Activated B cell treated with CpG ODN at 0.5 μM for 24 hours (primary cell): ENCODE measurements around the gene TBATA. TPM values are rescaled to one million over a fixed set of nuclear protein-coding genes. Genes with fewer than 3 reads are reported as not detected.

Source experiments
- ATAC-seq: fragments of 200-7000 bp; cut with Tn5 transposase; one replicate; pipeline ENCODE4 v1.10.0; 2021; ENCODE audit warnings: low read depth, mild to moderate bottlenecking, moderate library complexity
- CTCF ChIA-PET: fragments of 350-600 bp; sonication (Branson Sonifier 250); formaldehyde crosslinking; loops from one replicate; lab custom pipeline; 2021; ENCODE audit warnings: antibody characterized with exemption; lab: Charles Lee
- POLR2A ChIA-PET: fragments of 350-600 bp; sonication (Branson Sonifier 250); formaldehyde crosslinking; loops from one replicate; lab custom pipeline; 2021; ENCODE audit warnings: antibody characterized with exemption; lab: Charles Lee
- DNase-seq: peaks from one replicate; pipeline ENCODE4 v3.0.0; 2022
- H3K27ac Mint-ChIP-seq: one replicate; pipeline ENCODE4 v1.8.0; 2020; ENCODE audit warnings: mixed read lengths
- H3K27me3 Mint-ChIP-seq: one replicate; pipeline ENCODE4 v1.8.0; 2021; ENCODE audit warnings: mixed read lengths
- H3K36me3 Mint-ChIP-seq: one replicate; pipeline ENCODE4 v1.8.0; 2021; ENCODE audit warnings: low read depth, mixed read lengths
- H3K4me1 Mint-ChIP-seq: one replicate; pipeline ENCODE4 v1.8.0; 2021; ENCODE audit warnings: mixed read lengths
- H3K4me3 Mint-ChIP-seq: one replicate; pipeline ENCODE4 v1.8.0; 2020; ENCODE audit warnings: mild to moderate bottlenecking, mixed read lengths
- H3K9me3 Mint-ChIP-seq: one replicate; pipeline ENCODE4 v1.8.0; 2020; ENCODE audit warnings: mixed read lengths
- CTCF ChIP-seq: fragments of 200-600 bp; IDR thresholded peaks from one replicate; pipeline ENCODE4 v1.8.0; 2022; ENCODE audit warnings: antibody characterized with exemption, mild to moderate bottlenecking
- intact Hi-C: fragments of 100-400 bp; cut with micrococcal nuclease; formaldehyde crosslinking; loops from one replicate; pipeline ENCODE4 v1.15.1; 2024
- total RNA-seq: library from RNA; stranded (reverse); gene quantifications from 2 replicates; pipeline ENCODE4 v1.2.3, GENCODE V29; 2022

TBATA gene
- total RNA-seq, 1 donor from 2014 or later, result not detected

- POLR2A ChIA-PET, result no interaction called here
- Mint-ChIP-seq H3K4me3 (no peak overlapping the region), H3K9me3 (no peaks in the 10 kb centered on the region), H3K27me3 (no peaks in the 10 kb centered on the region), H3K27ac (no peak overlapping the region), H3K4me1 (no peaks in the 10 kb centered on the region), H3K36me3 (no peaks in the 10 kb centered on the region)
- intact Hi-C loops, result no loop called here
- TF ChIP-seq CTCF, result no peak
- CTCF ChIA-PET, result no interaction called here
- DNase-seq (no peak), ATAC-seq (no peak)
These were observed 8.6 kb downstream of the TBATA start for GRCh38 chr10:70776455-70777005.

GRCh38 chr10:70775679-70776454 lies 9.3 kb downstream of the TBATA start:
- no peak for TF ChIP-seq CTCF
- ATAC-seq (no peak), DNase-seq (no peak)
- no peak overlapping the region for H3K27ac Mint-ChIP-seq
- H3K4me1 Mint-ChIP-seq, result no peaks in the 10 kb centered on the region
- CTCF ChIA-PET, result no interaction called here
- H3K4me3 Mint-ChIP-seq, result no peak overlapping the region
- H3K36me3 Mint-ChIP-seq, result no peaks in the 10 kb centered on the region
- H3K9me3 Mint-ChIP-seq, result no peaks in the 10 kb centered on the region
- H3K27me3 Mint-ChIP-seq, result no peaks in the 10 kb centered on the region
- POLR2A ChIA-PET, result no interaction called here
- intact Hi-C loops, result no loop called here

GRCh38 chr10:70774810-70775678 lies 10.1 kb downstream of the TBATA start:
- Mint-ChIP-seq H3K27ac (no peak overlapping the region), H3K4me3 (no peak overlapping the region), H3K4me1 (no peaks in the 10 kb centered on the region), H3K27me3 (no peaks in the 10 kb centered on the region), H3K36me3 (no peaks in the 10 kb centered on the region), H3K9me3 (no peaks in the 10 kb centered on the region)
- POLR2A ChIA-PET, result no interaction called here
- intact Hi-C loops, result no loop called here
- CTCF ChIA-PET, result no interaction called here
- TF ChIP-seq CTCF, result no peak
- no peak for ATAC-seq
- no peak for DNase-seq

GRCh38 chr10:70773965-70774809 lies 11.0 kb downstream of the TBATA start:
- Mint-ChIP-seq H3K27me3 (no peaks in the 10 kb centered on the region), H3K4me1 (no peaks in the 10 kb centered on the region), H3K9me3 (no peaks in the 10 kb centered on the region), H3K36me3 (no peaks in the 10 kb centered on the region), H3K27ac (no peak overlapping the region), H3K4me3 (no peak overlapping the region)
- DNase-seq, result no peak
- intact Hi-C loops, result no loop called here
- ChIA-PET POLR2A (no interaction called here), CTCF (no interaction called here)
- TF ChIP-seq CTCF, result no peak
- no peak for ATAC-seq
